GM23338 (cell line): Measurements from ENCODE around the gene RBL1. TPM values are rescaled to one million over a fixed set of nuclear protein-coding genes. Genes with fewer than 3 reads are reported as not detected.

ENCODE experiments used
- ATAC-seq: fragments of 200-7000 bp; cut with Tn5 transposase; 3 replicates; pipeline ENCODE4 v1.9.1; 2020
- DNase-seq: peaks from one replicate; pipeline ENCODE4 v3.0.0-alpha.2; 2015; ENCODE audit warnings: low spot score
- H2AFZ ChIP-seq: fragments of 200-600 bp; sonication (generic); 2 replicates; pipeline ENCODE4 v1.8.0; 2016; ENCODE audit warnings: antibody characterized with exemption, mild to moderate bottlenecking, moderate library complexity
- H3F3A ChIP-seq: fragments of 200-600 bp; sonication (generic); replicated peaks from 2 replicates; pipeline ENCODE4 v1.8.0; 2017; ENCODE audit warnings: antibody characterized with exemption, mixed run types, low read depth
- H3K27ac ChIP-seq: fragments of 200-600 bp; sonication (generic); 2 replicates; pipeline ENCODE4 v1.6.1; 2016; ENCODE audit warnings: low read depth
- H3K27me3 ChIP-seq: fragments of 200-600 bp; sonication (generic); 2 replicates; pipeline ENCODE4 v1.8.0; 2016; ENCODE audit warnings: mild to moderate bottlenecking, mixed run types, moderate library complexity; ENCODE audit not compliant: insufficient read depth
- H3K36me3 ChIP-seq: fragments of 200-600 bp; sonication (generic); 2 replicates; pipeline ENCODE4 v1.8.0; 2016; ENCODE audit warnings: mild to moderate bottlenecking; ENCODE audit not compliant: insufficient read depth
- H3K4me1 ChIP-seq: fragments of 200-600 bp; sonication (generic); 2 replicates; pipeline ENCODE4 v1.8.0; 2016; ENCODE audit warnings: mild to moderate bottlenecking, moderate library complexity; ENCODE audit not compliant: insufficient read depth
- H3K4me2 ChIP-seq: fragments of 200-600 bp; sonication (generic); 2 replicates; pipeline ENCODE4 v1.7.1; 2017; ENCODE audit warnings: mixed run types
- H3K4me3 ChIP-seq: fragments of 200-600 bp; sonication (generic); 2 replicates; pipeline ENCODE4 v1.6.1; 2016; ENCODE audit warnings: mixed run types
- H3K79me2 ChIP-seq: fragments of 200-600 bp; sonication (generic); replicated peaks from 2 replicates; pipeline ENCODE4 v1.8.0; 2017; ENCODE audit warnings: mild to moderate bottlenecking; ENCODE audit not compliant: insufficient read depth
- H3K9me2 ChIP-seq: fragments of 200-600 bp; sonication (generic); 2 replicates; pipeline ENCODE4 v1.8.0; 2017; ENCODE audit not compliant: insufficient read depth
- H4K20me1 ChIP-seq: fragments of 200-600 bp; sonication (generic); replicated peaks from 2 replicates; pipeline ENCODE4 v1.8.0; 2017; ENCODE audit warnings: mild to moderate bottlenecking; ENCODE audit not compliant: insufficient read depth
- H3K27ac Mint-ChIP-seq: 2 replicates; pipeline ENCODE4 v1.8.0; 2020; ENCODE audit warnings: inconsistent platforms, mild to moderate bottlenecking, moderate library complexity, mixed read lengths
- H3K27me3 Mint-ChIP-seq: 3 replicates; pipeline ENCODE4 v1.8.0; 2022; ENCODE audit warnings: low read depth, mild to moderate bottlenecking, moderate library complexity, mixed read lengths, inconsistent platforms; ENCODE audit not compliant: insufficient read depth, poor library complexity
- H3K36me3 Mint-ChIP-seq: 3 replicates; pipeline ENCODE4 v1.8.0; 2021; ENCODE audit warnings: low read depth, mild to moderate bottlenecking, inconsistent platforms, moderate library complexity, mixed read lengths
- H3K4me1 Mint-ChIP-seq: 3 replicates; pipeline ENCODE4 v1.8.0; 2020; ENCODE audit warnings: mild to moderate bottlenecking, inconsistent platforms, mixed read lengths
- H3K4me3 Mint-ChIP-seq: 3 replicates; pipeline ENCODE4 v1.8.0; 2021; ENCODE audit warnings: moderate library complexity, mild to moderate bottlenecking, inconsistent platforms, mixed read lengths
- H3K9me3 Mint-ChIP-seq: 3 replicates; pipeline ENCODE4 v1.8.0; 2020; ENCODE audit warnings: moderate library complexity, mild to moderate bottlenecking, inconsistent platforms, mixed read lengths
- CREB1 ChIP-seq: fragments of 250-450 bp; sonication (Bioruptor Pico); IDR thresholded peaks from 2 replicates; pipeline ENCODE4 v1.5.0; 2020; ENCODE audit warnings: low read depth, mild to moderate bottlenecking, moderate library complexity
- EZH2 ChIP-seq: fragments of 200-600 bp; sonication (generic); IDR thresholded peaks from one replicate; pipeline ENCODE4 v1.8.0; 2017; ENCODE audit warnings: antibody characterized with exemption, mild to moderate bottlenecking, low read depth; ENCODE audit not compliant: unreplicated experiment
- EZH2phosphoT487 ChIP-seq: fragments of 200-600 bp; sonication (generic); IDR thresholded peaks from one replicate; pipeline ENCODE4 v1.8.1; 2018; ENCODE audit warnings: antibody characterized with exemption; ENCODE audit not compliant: unreplicated experiment
- JUNB ChIP-seq: IDR thresholded peaks from one replicate; pipeline ENCODE4 v1.6.1; 2016; ENCODE audit warnings: antibody characterized with exemption; ENCODE audit not compliant: unreplicated experiment
- NANOG ChIP-seq: IDR thresholded peaks from 2 replicates; pipeline ENCODE4 v1.6.1; 2016; ENCODE audit warnings: antibody characterized with exemption, borderline replicate concordance
- POLR2AphosphoS5 ChIP-seq: IDR thresholded peaks from 2 replicates; pipeline ENCODE4 v1.6.1; 2016; ENCODE audit warnings: antibody characterized with exemption, low read depth
- STAT1 ChIP-seq: IDR thresholded peaks from one replicate; pipeline ENCODE4 v1.6.1; 2016; ENCODE audit warnings: antibody characterized with exemption; ENCODE audit not compliant: unreplicated experiment
- ZNF114 ChIP-seq: fragments of 250-450 bp; sonication (Bioruptor Pico); IDR thresholded peaks from 2 replicates; pipeline ENCODE4 v1.5.0; 2020; ENCODE audit warnings: mild to moderate bottlenecking, moderate library complexity
- ZNF331 ChIP-seq: fragments of 250-450 bp; sonication (Bioruptor Pico); IDR thresholded peaks from 2 replicates; pipeline ENCODE4 v1.5.0; 2020; ENCODE audit warnings: low read depth, mild to moderate bottlenecking, moderate library complexity
- polyA plus RNA-seq: library from polyadenylated mRNA; unstranded; fragments of >200 nt; fragmentation: Nextera tagmentation; extraction: Ambion mirVana; gene quantifications from 2 replicates; pipeline ENCODE4 v1.2.1, GENCODE V29; 2016
- total RNA-seq: library from RNA; depleted of rRNA; stranded (reverse); fragments of >200 nt; shearing (Covaris generic); gene quantifications from 2 replicates; pipeline ENCODE4 v1.2.3, GENCODE V29; 2014
- TF ChIP-seq, protein P1 (sequence below): fragments of 250-450 bp; sonication (Bioruptor Pico); IDR thresholded peaks from 2 replicates; pipeline ENCODE4 v1.5.0; 2020; ENCODE audit warnings: mild to moderate bottlenecking, moderate library complexity
- TF ChIP-seq, protein P2 (sequence below): IDR thresholded peaks from one replicate; pipeline ENCODE4 v1.6.1; 2018; ENCODE audit warnings: antibody characterized with exemption; ENCODE audit not compliant: unreplicated experiment
- TF ChIP-seq, protein P3 (sequence below), 2 experiments: fragments of 200-600 bp in 1 of 2; sonication (generic) in 1 of 2; conservative IDR thresholded peaks; 2 replicates each; pipeline versions ENCODE4 v1.5.1 to v1.6.1; 2016 to 2017; ENCODE audit warnings: antibody characterized with exemption in 2 of 2, low read depth in 2 of 2, mild to moderate bottlenecking in 2 of 2, moderate library complexity in 1 of 2
- TF ChIP-seq, protein P4 (sequence below): IDR thresholded peaks from 2 replicates; pipeline ENCODE4 v1.6.1; 2016; ENCODE audit warnings: antibody characterized with exemption

RBL1 gene
- total and polyA plus RNA-seq, 2 experiments from 2014 or later, result 6.4 to 12.6 TPM

DNA sequence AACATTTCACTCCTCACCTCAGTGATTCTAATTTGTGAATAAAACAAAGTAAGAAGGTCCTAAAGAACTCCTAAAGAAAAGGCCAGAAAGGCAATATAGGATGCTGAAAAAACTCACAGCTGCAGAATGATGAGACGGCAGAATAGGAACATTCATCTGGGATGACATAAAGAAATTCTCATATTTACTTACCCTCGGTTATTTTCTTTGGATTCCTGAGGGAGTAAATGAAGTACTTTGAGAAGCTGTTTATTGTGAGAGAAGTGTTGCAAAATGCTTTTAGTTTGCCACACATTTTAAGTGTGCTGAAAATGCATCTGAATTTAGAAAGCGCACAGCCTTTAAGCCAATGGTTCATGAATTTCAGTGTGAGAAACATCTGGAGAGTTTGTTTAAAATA, 35.7 kb upstream of the RBL1 start:
- no peak overlapping the region for H3K27ac ChIP-seq
- Mint-ChIP-seq H3K36me3 (no peaks in the 10 kb centered on the region; the same call in 2 of the 3 replicates), H3K27ac (no peak overlapping the region), H3K4me1 (no peaks in the 10 kb centered on the region), H3K9me3 (peaks cover 5% of the 10 kb centered on the region; the same call in 2 of the 3 replicates), H3K27me3 (peaks cover under 1% of the 10 kb centered on the region), H3K4me3 (no peak overlapping the region)
- H3K27me3 ChIP-seq, result no peaks in the 10 kb centered on the region
- H3K79me2 ChIP-seq, result no peaks in the 10 kb centered on the region
- no peak overlapping the region for H3K4me2 ChIP-seq
- no peaks in the 10 kb centered on the region for H3F3A ChIP-seq
- H2AFZ ChIP-seq, result no peak overlapping the region
- H3K4me1 ChIP-seq, result no peaks in the 10 kb centered on the region
- no peak for ATAC-seq
- no peak overlapping the region for H3K4me3 ChIP-seq
- no peak for DNase-seq
- H3K9me2 ChIP-seq, result no peaks in the 10 kb centered on the region
- TF ChIP-seq ZNF331 (CRISPR knock-in tag) (no peak), EZH2 (no peak), NANOG (no peak), EZH2phosphoT487 (no peak), JUNB (no peak), ZNF114 (CRISPR knock-in tag) (no peak), STAT1 (no peak), CREB1 (no peak), POLR2AphosphoS5 (no peak)
- TF ChIP-seq, protein P1, sequence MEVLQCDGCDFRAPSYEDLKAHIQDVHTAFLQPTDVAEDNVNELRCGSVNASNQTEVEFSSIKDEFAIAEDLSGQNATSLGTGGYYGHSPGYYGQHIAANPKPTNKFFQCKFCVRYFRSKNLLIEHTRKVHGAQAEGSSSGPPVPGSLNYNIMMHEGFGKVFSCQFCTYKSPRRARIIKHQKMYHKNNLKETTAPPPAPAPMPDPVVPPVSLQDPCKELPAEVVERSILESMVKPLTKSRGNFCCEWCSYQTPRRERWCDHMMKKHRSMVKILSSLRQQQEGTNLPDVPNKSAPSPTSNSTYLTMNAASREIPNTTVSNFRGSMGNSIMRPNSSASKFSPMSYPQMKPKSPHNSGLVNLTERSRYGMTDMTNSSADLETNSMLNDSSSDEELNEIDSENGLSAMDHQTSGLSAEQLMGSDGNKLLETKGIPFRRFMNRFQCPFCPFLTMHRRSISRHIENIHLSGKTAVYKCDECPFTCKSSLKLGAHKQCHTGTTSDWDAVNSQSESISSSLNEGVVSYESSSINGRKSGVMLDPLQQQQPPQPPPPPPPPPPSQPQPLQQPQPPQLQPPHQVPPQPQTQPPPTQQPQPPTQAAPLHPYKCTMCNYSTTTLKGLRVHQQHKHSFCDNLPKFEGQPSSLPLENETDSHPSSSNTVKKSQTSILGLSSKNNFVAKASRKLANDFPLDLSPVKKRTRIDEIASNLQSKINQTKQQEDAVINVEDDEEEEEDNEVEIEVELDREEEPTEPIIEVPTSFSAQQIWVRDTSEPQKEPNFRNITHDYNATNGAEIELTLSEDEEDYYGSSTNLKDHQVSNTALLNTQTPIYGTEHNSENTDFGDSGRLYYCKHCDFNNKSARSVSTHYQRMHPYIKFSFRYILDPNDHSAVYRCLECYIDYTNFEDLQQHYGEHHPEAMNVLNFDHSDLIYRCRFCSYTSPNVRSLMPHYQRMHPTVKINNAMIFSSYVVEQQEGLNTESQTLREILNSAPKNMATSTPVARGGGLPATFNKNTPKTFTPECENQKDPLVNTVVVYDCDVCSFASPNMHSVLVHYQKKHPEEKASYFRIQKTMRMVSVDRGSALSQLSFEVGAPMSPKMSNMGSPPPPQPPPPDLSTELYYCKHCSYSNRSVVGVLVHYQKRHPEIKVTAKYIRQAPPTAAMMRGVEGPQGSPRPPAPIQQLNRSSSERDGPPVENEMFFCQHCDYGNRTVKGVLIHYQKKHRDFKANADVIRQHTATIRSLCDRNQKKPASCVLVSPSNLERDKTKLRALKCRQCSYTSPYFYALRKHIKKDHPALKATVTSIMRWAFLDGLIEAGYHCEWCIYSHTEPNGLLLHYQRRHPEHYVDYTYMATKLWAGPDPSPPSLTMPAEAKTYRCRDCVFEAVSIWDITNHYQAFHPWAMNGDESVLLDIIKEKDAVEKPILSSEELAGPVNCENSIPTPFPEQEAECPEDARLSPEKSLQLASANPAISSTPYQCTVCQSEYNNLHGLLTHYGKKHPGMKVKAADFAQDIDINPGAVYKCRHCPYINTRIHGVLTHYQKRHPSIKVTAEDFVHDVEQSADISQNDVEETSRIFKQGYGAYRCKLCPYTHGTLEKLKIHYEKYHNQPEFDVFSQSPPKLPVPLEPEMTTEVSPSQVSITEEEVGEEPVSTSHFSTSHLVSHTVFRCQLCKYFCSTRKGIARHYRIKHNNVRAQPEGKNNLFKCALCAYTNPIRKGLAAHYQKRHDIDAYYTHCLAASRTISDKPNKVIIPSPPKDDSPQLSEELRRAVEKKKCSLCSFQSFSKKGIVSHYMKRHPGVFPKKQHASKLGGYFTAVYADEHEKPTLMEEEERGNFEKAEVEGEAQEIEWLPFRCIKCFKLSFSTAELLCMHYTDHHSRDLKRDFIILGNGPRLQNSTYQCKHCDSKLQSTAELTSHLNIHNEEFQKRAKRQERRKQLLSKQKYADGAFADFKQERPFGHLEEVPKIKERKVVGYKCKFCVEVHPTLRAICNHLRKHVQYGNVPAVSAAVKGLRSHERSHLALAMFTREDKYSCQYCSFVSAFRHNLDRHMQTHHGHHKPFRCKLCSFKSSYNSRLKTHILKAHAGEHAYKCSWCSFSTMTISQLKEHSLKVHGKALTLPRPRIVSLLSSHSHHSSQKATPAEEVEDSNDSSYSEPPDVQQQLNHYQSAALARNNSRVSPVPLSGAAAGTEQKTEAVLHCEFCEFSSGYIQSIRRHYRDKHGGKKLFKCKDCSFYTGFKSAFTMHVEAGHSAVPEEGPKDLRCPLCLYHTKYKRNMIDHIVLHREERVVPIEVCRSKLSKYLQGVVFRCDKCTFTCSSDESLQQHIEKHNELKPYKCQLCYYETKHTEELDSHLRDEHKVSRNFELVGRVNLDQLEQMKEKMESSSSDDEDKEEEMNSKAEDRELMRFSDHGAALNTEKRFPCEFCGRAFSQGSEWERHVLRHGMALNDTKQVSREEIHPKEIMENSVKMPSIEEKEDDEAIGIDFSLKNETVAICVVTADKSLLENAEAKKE (CRISPR knock-in tag), result no peak
- TF ChIP-seq, protein P2, sequence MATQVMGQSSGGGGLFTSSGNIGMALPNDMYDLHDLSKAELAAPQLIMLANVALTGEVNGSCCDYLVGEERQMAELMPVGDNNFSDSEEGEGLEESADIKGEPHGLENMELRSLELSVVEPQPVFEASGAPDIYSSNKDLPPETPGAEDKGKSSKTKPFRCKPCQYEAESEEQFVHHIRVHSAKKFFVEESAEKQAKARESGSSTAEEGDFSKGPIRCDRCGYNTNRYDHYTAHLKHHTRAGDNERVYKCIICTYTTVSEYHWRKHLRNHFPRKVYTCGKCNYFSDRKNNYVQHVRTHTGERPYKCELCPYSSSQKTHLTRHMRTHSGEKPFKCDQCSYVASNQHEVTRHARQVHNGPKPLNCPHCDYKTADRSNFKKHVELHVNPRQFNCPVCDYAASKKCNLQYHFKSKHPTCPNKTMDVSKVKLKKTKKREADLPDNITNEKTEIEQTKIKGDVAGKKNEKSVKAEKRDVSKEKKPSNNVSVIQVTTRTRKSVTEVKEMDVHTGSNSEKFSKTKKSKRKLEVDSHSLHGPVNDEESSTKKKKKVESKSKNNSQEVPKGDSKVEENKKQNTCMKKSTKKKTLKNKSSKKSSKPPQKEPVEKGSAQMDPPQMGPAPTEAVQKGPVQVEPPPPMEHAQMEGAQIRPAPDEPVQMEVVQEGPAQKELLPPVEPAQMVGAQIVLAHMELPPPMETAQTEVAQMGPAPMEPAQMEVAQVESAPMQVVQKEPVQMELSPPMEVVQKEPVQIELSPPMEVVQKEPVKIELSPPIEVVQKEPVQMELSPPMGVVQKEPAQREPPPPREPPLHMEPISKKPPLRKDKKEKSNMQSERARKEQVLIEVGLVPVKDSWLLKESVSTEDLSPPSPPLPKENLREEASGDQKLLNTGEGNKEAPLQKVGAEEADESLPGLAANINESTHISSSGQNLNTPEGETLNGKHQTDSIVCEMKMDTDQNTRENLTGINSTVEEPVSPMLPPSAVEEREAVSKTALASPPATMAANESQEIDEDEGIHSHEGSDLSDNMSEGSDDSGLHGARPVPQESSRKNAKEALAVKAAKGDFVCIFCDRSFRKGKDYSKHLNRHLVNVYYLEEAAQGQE, result no peak
- TF ChIP-seq, protein P3, sequence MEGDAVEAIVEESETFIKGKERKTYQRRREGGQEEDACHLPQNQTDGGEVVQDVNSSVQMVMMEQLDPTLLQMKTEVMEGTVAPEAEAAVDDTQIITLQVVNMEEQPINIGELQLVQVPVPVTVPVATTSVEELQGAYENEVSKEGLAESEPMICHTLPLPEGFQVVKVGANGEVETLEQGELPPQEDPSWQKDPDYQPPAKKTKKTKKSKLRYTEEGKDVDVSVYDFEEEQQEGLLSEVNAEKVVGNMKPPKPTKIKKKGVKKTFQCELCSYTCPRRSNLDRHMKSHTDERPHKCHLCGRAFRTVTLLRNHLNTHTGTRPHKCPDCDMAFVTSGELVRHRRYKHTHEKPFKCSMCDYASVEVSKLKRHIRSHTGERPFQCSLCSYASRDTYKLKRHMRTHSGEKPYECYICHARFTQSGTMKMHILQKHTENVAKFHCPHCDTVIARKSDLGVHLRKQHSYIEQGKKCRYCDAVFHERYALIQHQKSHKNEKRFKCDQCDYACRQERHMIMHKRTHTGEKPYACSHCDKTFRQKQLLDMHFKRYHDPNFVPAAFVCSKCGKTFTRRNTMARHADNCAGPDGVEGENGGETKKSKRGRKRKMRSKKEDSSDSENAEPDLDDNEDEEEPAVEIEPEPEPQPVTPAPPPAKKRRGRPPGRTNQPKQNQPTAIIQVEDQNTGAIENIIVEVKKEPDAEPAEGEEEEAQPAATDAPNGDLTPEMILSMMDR (conservative IDR thresholded peaks at IDR 0.05; ENCODE audit: low read depth in 2 of 2), result no peak
- TF ChIP-seq, protein P4, sequence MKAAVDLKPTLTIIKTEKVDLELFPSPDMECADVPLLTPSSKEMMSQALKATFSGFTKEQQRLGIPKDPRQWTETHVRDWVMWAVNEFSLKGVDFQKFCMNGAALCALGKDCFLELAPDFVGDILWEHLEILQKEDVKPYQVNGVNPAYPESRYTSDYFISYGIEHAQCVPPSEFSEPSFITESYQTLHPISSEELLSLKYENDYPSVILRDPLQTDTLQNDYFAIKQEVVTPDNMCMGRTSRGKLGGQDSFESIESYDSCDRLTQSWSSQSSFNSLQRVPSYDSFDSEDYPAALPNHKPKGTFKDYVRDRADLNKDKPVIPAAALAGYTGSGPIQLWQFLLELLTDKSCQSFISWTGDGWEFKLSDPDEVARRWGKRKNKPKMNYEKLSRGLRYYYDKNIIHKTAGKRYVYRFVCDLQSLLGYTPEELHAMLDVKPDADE, result no peak
- H3K36me3 ChIP-seq, result no peaks in the 10 kb centered on the region
- no peaks in the 10 kb centered on the region for H4K20me1 ChIP-seq
